ENCODE measurements around the gene ALK. TPM values are rescaled to one million over a fixed set of nuclear protein-coding genes. Genes with fewer than 3 reads are reported as not detected.

ALK gene
- total RNA-seq, 2 donors from 2014 or later, result 0.25 TPM; not detected in 1

DNA sequence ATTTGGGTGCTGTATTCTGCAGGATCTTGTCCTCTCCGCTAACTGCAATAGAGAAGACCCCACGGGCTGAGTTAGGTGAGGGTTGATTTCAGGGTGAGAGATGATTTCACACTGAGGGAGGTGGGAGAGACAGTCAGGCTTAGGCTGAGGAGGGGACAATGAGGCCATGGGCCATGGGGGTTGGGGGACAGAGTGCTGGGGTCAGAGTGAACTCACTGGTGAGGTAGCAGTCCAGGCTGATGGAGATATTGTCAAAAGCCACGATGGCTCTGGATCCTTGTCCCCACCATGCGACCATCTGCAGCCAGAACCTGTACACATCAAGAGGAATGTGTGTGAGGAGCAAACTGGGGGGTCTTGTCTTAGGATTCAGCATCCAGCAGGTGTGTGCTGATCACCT is 646.2 kb downstream of the ALK start:
- Mint-ChIP-seq H3K9me3 (no peaks in the 10 kb centered on the region), H3K36me3 (ENCODE audit: insufficient read depth in 2 of 2) (no peaks in the 10 kb centered on the region), H3K4me3 (no peak overlapping the region), H3K27ac (no peak overlapping the region), H3K27me3 (ENCODE audit: low read depth) (peaks cover 21% of the 10 kb centered on the region), H3K4me1 (ENCODE audit: low read depth) (no peaks in the 10 kb centered on the region)
- DNase-seq (no peak), ATAC-seq (replicated peaks in 1 of 2) (no peak)

DNA sequence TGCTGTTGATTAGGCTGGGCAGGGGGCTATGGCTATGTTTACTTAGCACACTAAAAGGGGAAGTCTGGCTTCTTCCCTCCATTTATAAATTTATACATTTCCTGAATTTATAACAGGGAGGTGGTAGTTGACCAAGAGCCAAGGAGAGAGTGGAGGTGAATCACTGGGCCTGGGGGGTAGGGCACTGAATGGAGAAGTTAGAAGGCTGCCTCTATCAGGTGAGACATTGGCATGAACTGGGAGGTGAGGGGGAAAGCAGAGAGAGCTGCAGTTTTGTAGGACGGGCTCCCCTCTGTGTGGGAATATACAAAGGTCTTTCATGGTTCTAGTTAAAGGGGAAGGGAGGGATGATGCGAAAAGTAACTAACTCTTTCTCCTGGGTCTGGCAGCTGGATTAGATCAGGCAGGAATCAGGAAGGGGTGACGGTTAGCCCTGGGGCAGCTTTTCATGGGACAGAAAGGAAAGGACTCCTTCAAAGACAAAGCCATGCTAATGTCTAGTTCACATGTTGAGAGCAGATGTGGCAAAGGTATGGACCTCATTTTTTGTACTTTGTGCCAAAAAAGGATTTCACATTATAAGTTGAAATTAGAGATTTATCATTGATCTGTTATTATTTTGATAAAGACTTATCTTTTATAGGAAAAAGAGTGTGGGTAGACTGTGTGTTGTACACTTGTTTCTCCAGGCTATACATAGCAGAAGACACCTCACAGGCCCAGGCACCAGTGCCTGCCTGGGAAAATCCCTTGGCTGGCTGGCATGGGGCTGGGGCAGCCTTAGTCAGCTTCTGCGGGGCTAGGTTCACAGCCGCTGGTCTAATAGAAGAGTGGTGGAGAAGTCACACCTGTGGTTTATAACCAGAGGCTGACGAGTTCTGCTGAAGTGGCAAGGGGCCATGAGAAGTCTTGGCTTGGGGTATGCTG is 647.4 kb downstream of the ALK start:
- Mint-ChIP-seq H3K4me1 (ENCODE audit: low read depth) (no peaks in the 10 kb centered on the region), H3K36me3 (ENCODE audit: insufficient read depth in 2 of 2) (no peaks in the 10 kb centered on the region), H3K9me3 (no peaks in the 10 kb centered on the region), H3K27me3 (ENCODE audit: low read depth) (peaks cover 21% of the 10 kb centered on the region), H3K4me3 (no peak overlapping the region), H3K27ac (no peak overlapping the region)
- DNase-seq (no peak), ATAC-seq (replicated peaks in 1 of 2) (no peak)

DNA sequence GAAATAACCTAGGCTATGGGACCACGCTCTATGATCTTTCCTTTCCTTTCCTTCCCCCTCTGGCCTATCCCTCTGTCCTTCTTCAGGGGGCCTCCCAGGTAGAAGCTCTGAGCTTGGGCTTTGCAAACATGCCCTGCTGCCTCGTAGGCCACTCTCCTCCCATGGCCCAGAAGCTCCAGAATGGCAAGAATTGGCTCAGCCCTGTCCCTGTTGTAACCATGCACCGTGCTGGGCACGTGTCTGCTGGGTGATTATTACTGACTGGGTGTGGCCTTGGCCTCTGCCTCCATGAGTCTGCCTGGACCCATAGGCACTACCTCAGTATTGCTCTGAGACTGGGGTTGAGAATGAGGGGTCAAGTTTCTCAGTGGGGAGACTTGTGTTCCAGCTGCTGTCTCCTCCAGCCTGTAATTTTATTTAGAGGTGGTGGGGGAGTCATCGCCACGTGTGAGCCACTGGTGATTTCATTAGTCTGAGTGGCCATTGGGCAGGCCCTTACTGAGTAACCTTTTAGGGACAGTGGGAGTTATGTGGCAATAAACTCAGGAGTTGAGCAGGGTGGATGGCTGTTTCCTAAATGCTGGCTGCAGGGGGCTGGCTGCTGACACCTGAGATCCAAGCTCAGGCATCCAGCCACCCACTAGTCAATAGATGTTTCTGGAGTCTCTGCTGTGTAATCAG is 648.2 kb downstream of the ALK start:
- no peaks in the 10 kb centered on the region for H3K36me3 Mint-ChIP-seq (ENCODE audit: insufficient read depth in 2 of 2)
- no peaks in the 10 kb centered on the region for H3K9me3 Mint-ChIP-seq
- no peak for DNase-seq
- no peak overlapping the region for H3K4me3 Mint-ChIP-seq
- H3K4me1 Mint-ChIP-seq (ENCODE audit: low read depth), result no peaks in the 10 kb centered on the region
- no peak for ATAC-seq (replicated peaks in 1 of 2)
- H3K27ac Mint-ChIP-seq, result no peak overlapping the region
- H3K27me3 Mint-ChIP-seq (ENCODE audit: low read depth), result peaks cover 19% of the 10 kb centered on the region

DNA sequence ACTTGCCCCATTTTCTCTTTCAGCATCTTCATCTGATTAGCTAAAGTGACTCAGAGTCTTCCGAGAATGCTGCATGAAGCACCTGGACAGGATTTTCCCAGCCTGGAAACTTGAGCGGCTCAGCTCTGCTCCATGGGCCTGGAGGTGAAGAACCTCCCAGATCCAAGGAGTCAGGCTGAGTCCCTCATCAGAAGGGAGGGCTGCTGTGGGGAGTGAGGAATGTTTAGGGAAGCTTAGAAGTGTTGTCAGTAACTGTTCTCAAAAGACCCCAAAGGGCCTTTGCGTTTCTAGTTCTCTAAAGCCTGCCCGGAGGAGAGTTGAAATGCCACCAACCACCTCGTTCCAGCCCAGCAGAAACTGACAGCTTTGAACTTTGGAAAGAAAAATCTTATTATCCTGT is 649.1 kb downstream of the ALK start:
- H3K27ac Mint-ChIP-seq, result no peak overlapping the region
- H3K9me3 Mint-ChIP-seq, result no peaks in the 10 kb centered on the region

DNA sequence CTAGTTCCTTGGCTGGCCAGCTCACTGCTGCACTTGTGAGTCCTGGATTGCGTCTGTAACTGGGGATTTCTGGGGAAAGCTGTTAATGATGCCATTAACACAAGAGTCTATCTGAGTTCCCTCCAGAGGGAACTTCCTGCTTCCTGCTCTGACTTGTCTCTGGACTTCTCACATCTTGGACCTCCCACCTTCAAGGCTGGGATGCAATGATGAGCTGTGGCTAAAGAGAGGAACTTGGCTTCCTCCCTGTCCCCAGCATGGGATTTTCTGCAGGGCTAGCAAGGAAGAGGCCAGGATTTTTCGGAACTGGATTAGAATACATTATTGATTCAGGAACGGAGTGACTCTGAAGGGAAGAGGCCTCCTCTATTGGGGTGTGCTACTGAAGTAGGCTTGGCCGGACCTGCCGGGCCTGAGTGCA is 650.7 kb downstream of the ALK start:
- ATAC-seq (replicated peaks in 1 of 2), result no peak
- DNase-seq, result no peak
- H3K27me3 Mint-ChIP-seq (ENCODE audit: low read depth), result peaks cover 11% of the 10 kb centered on the region
- H3K36me3 Mint-ChIP-seq (ENCODE audit: insufficient read depth in 2 of 2), result no peaks in the 10 kb centered on the region
- H3K27ac Mint-ChIP-seq, result no peak overlapping the region
- H3K9me3 Mint-ChIP-seq, result no peaks in the 10 kb centered on the region
- no peaks in the 10 kb centered on the region for H3K4me1 Mint-ChIP-seq (ENCODE audit: low read depth)
- no peak overlapping the region for H3K4me3 Mint-ChIP-seq

More for the DNA sequence above, 649.1 kb downstream of the ALK start:
- ATAC-seq (replicated peaks in 1 of 2) (no peak), DNase-seq (no peak)
- H3K36me3 Mint-ChIP-seq (ENCODE audit: insufficient read depth in 2 of 2), result no peaks in the 10 kb centered on the region
- H3K4me3 Mint-ChIP-seq, result no peak overlapping the region
- no peaks in the 10 kb centered on the region for H3K4me1 Mint-ChIP-seq (ENCODE audit: low read depth)
- peaks cover 10% of the 10 kb centered on the region for H3K27me3 Mint-ChIP-seq (ENCODE audit: low read depth)

DNA sequence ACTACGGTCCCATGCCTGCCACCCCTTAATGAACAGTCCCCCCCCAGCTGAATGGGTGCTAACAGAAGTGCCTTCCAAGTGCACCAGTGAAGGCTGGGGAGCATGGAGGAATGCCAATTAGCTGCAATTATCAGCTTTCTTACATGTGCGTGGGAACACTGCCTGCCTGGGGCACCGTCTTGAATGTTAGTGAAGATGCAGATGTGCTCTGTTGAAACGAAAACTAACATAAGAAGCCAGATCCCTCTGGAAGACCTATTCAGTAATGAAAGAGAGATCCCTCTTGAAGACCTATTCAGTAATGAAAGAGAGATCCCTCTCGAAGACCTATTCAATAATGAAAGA is 651.6 kb downstream of the ALK start:
- no peak for ATAC-seq (replicated peaks in 1 of 2)

DNA sequence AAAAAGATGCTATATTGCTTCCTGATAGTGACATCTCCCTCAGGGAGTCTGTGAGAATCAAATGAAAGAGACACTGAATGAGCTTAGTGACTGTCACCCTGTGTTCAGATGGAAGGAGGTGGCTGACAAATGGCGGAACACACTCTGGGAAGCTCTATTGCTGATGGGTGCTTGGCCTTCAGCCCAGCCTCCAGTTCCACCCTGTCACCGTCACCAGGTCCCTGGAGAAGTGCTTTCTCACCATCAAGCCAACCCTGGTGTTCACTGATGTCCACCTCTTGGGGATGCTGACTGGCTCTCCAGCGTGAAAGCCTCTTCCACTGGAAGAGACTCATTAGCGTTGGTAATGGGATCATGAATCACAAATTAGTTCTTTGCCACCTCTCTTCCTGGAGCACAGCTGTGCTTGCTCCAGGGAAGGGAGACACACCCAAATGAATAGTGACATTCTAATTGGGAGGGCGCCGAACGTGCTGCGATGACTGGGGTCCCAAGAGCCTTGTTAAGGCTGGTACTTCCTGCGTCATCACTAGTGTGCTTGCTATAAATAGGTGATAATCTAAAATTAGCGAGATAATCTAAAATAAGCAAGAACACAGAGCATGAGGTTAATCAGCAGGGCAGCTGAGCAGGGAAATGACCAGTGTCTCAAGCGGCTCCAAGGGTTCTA is 652.2 kb downstream of the ALK start:
- H3K27ac Mint-ChIP-seq, result no peak overlapping the region
- ATAC-seq (replicated peaks in 1 of 2), result no peak
- H3K36me3 Mint-ChIP-seq (ENCODE audit: insufficient read depth in 2 of 2), result no peaks in the 10 kb centered on the region
- H3K9me3 Mint-ChIP-seq, result no peaks in the 10 kb centered on the region
- DNase-seq, result no peak
- peaks cover 11% of the 10 kb centered on the region for H3K27me3 Mint-ChIP-seq (ENCODE audit: low read depth)
- no peaks in the 10 kb centered on the region for H3K4me1 Mint-ChIP-seq (ENCODE audit: low read depth)
- H3K4me3 Mint-ChIP-seq, result no peak overlapping the region

More for the DNA sequence above, 651.6 kb downstream of the ALK start:
- no peak overlapping the region for H3K27ac Mint-ChIP-seq
- H3K9me3 Mint-ChIP-seq, result no peaks in the 10 kb centered on the region
- DNase-seq, result no peak
- H3K36me3 Mint-ChIP-seq (ENCODE audit: insufficient read depth in 2 of 2), result no peaks in the 10 kb centered on the region
- H3K27me3 Mint-ChIP-seq (ENCODE audit: low read depth), result peaks cover 11% of the 10 kb centered on the region
- H3K4me1 Mint-ChIP-seq (ENCODE audit: low read depth), result no peaks in the 10 kb centered on the region
- H3K4me3 Mint-ChIP-seq, result no peak overlapping the region

DNA sequence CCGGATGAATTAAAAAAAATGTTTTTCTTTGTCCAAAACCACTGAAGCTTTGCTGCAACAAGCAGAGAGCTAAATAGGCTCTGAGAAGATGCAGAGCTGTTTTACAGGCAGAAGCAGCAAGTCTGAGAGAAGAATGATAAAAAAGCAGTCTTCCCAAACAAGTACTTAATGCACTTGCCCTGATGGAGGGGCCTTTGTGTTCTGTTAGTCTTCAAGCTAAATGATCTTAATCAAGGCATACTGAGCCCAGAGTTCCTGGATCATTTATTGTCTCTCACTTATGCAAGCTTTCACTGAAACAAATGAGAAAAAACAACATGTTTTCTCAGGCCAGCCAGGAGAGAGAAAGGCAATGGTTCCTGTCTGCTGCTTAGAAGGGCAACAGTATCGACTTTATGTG is 653.7 kb downstream of the ALK start:
- H3K4me3 Mint-ChIP-seq, result no peak overlapping the region
- H3K27me3 Mint-ChIP-seq (ENCODE audit: low read depth), result peaks cover 6% of the 10 kb centered on the region
- ATAC-seq (replicated peaks in 1 of 2), result no peak
- peaks cover 0 to 2% of the 10 kb centered on the region in 2 donors for H3K9me3 Mint-ChIP-seq
- no peak for DNase-seq
- H3K36me3 Mint-ChIP-seq (ENCODE audit: insufficient read depth in 2 of 2), result no peaks in the 10 kb centered on the region
- H3K27ac Mint-ChIP-seq, result no peak overlapping the region
- no peaks in the 10 kb centered on the region for H3K4me1 Mint-ChIP-seq (ENCODE audit: low read depth)

DNA sequence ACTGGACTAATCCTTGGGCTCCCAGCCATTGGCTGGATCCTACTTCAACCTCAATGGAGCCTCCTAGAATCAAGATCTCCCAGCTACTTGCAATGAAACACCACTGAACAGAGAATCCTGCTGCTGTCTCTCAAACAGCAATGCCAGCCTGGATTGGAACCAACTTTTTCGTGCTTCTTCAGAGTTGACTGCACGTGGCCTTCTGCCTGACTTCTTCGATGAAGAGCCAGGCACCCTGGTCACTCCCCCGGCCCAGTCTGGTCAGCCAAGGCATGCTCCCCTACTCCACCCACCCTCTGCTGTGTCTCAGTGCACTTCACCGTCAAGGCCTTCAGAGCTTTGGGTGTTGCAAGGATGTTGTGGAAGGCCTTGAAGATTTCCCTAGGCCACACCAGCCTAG is 657.5 kb downstream of the ALK start:
- no peaks in the 10 kb centered on the region for H3K4me1 Mint-ChIP-seq (ENCODE audit: low read depth)

DNA sequence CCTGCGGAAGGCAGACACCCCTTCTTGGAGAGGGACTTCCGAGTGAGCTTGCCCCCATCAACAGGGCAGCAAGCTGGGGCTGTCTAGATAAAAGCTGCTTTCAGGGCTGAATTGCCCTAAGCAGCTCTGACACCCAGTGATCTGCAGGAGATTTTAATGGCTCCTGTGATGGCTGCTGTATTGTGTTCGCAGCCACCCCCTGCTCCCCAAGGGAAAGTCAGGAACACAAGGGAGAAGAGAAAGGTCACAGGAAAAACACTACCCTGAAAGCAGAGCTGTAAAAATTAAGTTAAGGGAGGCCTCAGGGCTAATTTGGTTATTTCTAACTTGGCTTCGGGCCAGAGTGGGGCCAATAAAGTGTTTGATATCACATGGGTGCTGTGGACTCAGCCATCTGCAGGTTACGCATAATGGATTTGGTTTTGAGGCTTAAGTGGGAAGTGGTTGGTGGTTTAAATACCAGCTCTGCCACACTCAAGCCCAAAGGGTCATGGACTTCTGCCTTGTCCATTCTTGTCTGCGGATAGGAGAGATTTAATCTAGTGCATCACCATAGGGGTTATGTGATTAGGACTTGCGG is 658.6 kb downstream of the ALK start:
- no peak overlapping the region for H3K27ac Mint-ChIP-seq
- no peak for DNase-seq
- no peaks in the 10 kb centered on the region for H3K4me1 Mint-ChIP-seq (ENCODE audit: low read depth)
- no peaks in the 10 kb centered on the region for H3K36me3 Mint-ChIP-seq (ENCODE audit: insufficient read depth in 2 of 2)
- H3K9me3 Mint-ChIP-seq, result peaks cover 0 to 2% of the 10 kb centered on the region in 2 donors
- peaks cover 24% of the 10 kb centered on the region for H3K27me3 Mint-ChIP-seq (ENCODE audit: low read depth)
- no peak overlapping the region for H3K4me3 Mint-ChIP-seq
- no peak for ATAC-seq (replicated peaks in 1 of 2)

More for the DNA sequence above, 657.5 kb downstream of the ALK start:
- ATAC-seq (replicated peaks in 1 of 2) (no peak), DNase-seq (no peak)
- Mint-ChIP-seq H3K27me3 (ENCODE audit: low read depth) (peaks cover 24% of the 10 kb centered on the region), H3K9me3 (peaks cover 0 to 2% of the 10 kb centered on the region in 2 donors), H3K4me3 (no peak overlapping the region), H3K27ac (no peak overlapping the region), H3K36me3 (ENCODE audit: insufficient read depth in 2 of 2) (no peaks in the 10 kb centered on the region)

DNA sequence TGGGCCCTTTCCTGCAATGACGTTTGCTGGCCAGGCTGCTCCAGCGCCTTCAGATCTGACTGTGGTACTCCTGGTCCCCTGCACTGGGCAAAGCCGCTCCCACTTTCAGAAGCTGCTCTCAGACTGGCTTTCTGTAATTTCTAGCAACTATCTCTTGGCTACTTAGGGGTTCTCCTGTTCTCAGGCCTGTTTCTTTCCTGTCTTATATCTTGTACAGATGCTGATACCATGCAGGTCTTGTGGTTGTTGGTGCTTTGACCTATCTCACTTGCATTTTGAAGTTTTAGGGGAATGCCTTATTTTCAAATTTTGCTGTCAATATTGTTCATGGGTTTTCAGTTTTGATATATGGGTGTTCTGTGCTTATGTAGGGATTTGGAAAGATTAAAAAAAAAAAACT is 660.4 kb downstream of the ALK start:
- H3K4me1 Mint-ChIP-seq (ENCODE audit: low read depth), result no peaks in the 10 kb centered on the region
- DNase-seq (no peak), ATAC-seq (replicated peaks in 1 of 2) (peak; percentile 50 to 78)
- H3K9me3 Mint-ChIP-seq, result peaks cover 0 to 2% of the 10 kb centered on the region in 2 donors
- peak overlapping the region in 1 of 2 donors; percentile 31 for H3K4me3 Mint-ChIP-seq
- no peaks in the 10 kb centered on the region for H3K36me3 Mint-ChIP-seq (ENCODE audit: insufficient read depth in 2 of 2)
- H3K27ac Mint-ChIP-seq, result no peak overlapping the region
- peaks cover 32% of the 10 kb centered on the region for H3K27me3 Mint-ChIP-seq (ENCODE audit: low read depth)

DNA sequence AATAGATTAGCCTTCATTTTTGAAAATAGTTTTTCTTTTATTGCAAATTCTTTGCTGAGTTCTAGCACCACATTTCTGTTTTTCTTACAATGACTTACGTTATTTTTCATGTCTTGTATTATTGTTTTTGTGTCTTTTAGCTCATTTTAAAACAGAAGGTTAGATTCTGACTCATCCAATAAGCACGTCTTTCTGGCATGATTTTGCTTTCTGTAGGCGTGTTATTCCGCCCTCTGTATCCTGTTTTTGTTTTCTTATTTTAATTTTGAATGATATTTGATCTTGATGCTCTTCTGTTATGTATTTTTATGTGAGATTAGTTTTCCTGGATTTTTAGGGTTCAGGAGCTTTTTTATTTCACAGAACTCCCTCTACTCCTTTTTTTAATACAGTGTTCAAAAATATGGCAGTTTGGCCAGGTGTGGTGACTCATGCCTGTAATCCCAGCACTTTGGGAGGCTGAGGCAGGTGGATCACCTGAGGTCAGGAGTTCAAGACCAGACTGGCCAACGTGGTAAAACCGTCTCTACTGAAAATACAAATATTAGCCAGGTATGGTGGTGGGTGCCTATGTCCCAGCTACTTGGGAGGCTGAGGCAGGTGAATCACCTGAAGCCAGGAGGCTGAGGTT is 661.1 kb downstream of the ALK start:
- Mint-ChIP-seq H3K4me3 (no peak overlapping the region), H3K27ac (no peak overlapping the region), H3K36me3 (ENCODE audit: insufficient read depth in 2 of 2) (no peaks in the 10 kb centered on the region), H3K9me3 (peaks cover 0 to 2% of the 10 kb centered on the region in 2 donors), H3K27me3 (ENCODE audit: low read depth) (peaks cover 32% of the 10 kb centered on the region), H3K4me1 (ENCODE audit: low read depth) (no peaks in the 10 kb centered on the region)
- ATAC-seq (replicated peaks in 1 of 2) (no peak), DNase-seq (no peak)
